NB4 (cell line): Measurements from ENCODE around the gene VAV2.

Source experiments
- MAX ChIP-seq: IDR thresholded peaks from 2 replicates; pipeline ENCODE4 v1.6.1; 2011; ENCODE audit warnings: low read depth, low read length
- MYC ChIP-seq: IDR thresholded peaks from 2 replicates; pipeline ENCODE4 v1.6.1; 2011; ENCODE audit warnings: low read depth, low read length
- POLR2A ChIP-seq: IDR thresholded peaks from 2 replicates; pipeline ENCODE4 v1.6.1; 2011; ENCODE audit warnings: mild to moderate bottlenecking; ENCODE audit not compliant: insufficient read length; ENCODE audit errors: extremely low read depth
- TF ChIP-seq, protein P1 (sequence below): IDR thresholded peaks from one replicate; pipeline ENCODE4 v1.5.1; 2012; ENCODE audit warnings: low read depth, low read length

DNA sequence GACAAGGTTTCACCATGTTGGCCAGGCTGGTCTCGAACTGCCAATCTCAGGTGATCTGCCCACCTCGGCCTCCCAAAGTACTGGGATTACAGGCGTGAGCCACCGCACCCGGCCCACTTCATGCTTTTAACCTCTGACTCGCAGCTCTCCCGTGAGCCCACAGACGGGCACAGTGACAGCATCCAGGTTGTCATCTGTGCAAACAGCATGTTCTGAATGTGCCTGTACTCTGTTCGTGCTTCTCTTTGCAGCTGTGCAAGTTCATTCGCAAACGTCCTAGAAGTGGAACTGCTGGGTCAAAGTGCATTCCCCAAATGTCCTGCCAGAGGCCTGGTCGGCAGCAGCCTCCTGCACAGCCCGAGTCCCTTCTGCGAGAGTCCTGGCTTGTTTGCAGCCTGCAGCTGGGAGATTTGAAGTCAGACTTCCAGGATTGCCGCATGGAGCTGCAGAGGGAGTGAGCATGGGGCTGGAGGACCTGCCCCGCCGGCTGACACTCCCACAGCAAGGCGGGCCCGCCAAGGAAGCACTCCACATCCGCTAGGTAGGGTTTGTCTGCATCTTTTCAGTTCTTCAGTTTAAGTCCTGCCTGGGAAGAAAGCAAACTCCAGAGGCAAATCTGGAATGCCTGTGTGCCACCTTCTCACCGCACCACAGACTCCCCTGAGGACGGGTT, 36.6 kb upstream of the VAV2 start:
- TF ChIP-seq, protein P1, sequence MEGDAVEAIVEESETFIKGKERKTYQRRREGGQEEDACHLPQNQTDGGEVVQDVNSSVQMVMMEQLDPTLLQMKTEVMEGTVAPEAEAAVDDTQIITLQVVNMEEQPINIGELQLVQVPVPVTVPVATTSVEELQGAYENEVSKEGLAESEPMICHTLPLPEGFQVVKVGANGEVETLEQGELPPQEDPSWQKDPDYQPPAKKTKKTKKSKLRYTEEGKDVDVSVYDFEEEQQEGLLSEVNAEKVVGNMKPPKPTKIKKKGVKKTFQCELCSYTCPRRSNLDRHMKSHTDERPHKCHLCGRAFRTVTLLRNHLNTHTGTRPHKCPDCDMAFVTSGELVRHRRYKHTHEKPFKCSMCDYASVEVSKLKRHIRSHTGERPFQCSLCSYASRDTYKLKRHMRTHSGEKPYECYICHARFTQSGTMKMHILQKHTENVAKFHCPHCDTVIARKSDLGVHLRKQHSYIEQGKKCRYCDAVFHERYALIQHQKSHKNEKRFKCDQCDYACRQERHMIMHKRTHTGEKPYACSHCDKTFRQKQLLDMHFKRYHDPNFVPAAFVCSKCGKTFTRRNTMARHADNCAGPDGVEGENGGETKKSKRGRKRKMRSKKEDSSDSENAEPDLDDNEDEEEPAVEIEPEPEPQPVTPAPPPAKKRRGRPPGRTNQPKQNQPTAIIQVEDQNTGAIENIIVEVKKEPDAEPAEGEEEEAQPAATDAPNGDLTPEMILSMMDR = no peak
- TF ChIP-seq POLR2A = no peak
- TF ChIP-seq MAX = no peak
- TF ChIP-seq MYC = no peak
